Measurements from ENCODE around the gene HEXB.

DNA sequence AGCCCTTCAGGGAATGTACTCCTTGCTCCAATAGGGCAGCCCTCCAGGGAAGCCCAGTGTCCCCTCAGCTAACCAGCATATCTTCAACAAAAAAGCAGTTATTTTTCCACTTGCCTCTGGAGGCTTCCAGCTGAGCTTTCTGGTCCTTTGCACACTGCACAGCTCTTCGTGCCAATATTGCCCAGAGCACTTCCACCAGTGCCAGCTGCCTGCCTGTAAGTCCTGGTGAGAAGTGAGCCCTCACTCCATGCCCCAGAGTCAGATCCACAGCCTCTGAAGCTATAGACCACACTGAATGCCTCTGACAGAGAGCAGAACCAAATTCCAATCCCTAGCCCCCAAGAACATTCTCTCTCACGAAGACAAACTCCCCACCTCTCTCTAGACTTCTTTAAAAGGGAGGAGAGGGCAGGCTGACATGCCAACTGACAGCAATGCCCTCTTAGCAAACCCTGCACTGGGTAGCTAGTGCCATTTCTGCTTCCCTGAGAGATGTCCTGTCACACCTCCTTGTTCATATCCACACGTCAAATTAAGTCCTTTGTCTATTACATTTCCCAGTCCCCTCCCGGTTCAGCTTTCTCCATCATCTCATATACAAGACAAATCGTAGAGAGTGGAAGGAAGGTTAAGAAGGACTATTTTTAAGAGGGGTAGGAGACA, 12.7 kb upstream of the HEXB start:
- TF ChIP-seq CTCF (IDR thresholded peaks at IDR 0.05; ENCODE audit: poor library complexity, severe bottlenecking): no peak
- TF ChIP-seq EP300 (conservative IDR thresholded peaks at IDR 0.05; ENCODE audit: poor library complexity, severe bottlenecking): no peak
- no peak for TF ChIP-seq POLR2AphosphoS5 (IDR thresholded peaks at IDR 0.05)
- TF ChIP-seq RAD21 (conservative IDR thresholded peaks at IDR 0.05): no peak
- no peak for TF ChIP-seq REST (IDR thresholded peaks at IDR 0.05; ENCODE audit: borderline replicate concordance)
- TF ChIP-seq MXI1 (conservative IDR thresholded peaks at IDR 0.05; ENCODE audit: poor library complexity, severe bottlenecking): no peak
- no peak for TF ChIP-seq TAF1 (IDR thresholded peaks at IDR 0.05; ENCODE audit: low read depth)

All from neural cell (in vitro differentiated cells).